Panc1 (cell line): ENCODE measurements around the gene PSMB8. TPM values are rescaled to one million over a fixed set of nuclear protein-coding genes. Genes with fewer than 3 reads are reported as not detected.

Experiments used
- ATAC-seq: fragments of 200-7000 bp; cut with Tn5 transposase; 2 replicates; pipeline ENCODE4 v1.9.1; 2020; ENCODE audit warnings: mild to moderate bottlenecking, moderate library complexity
- BruUV-seq: library from RNA; stranded (reverse); fragments of 400-500 nt; replicated peaks from 2 replicates; lab custom pipeline; 2021; lab: Mats Ljungman, UMichigan
- CTCF ChIA-PET: fragments of 300-600 bp; sonication (Branson Sonifier 250); formaldehyde crosslinking; loops from one replicate; lab custom pipeline; 2022; ENCODE audit warnings: antibody characterized with exemption; lab: Charles Lee
- POLR2A ChIA-PET: fragments of 300-600 bp; sonication (Branson Sonifier 250); formaldehyde crosslinking; loops from one replicate; lab custom pipeline; 2022; ENCODE audit warnings: antibody characterized with exemption; lab: Charles Lee
- DNase-seq: peaks from one replicate; pipeline ENCODE4 v3.0.0-alpha.2; 2010; ENCODE audit warnings: low read depth, low spot score
- H3K27ac ChIP-seq: 2 replicates; pipeline ENCODE4 v1.5.1; 2011; ENCODE audit warnings: mild to moderate bottlenecking, low read length, inconsistent platforms
- H3K27me3 ChIP-seq: fragments of 200-500 bp; sonication (Bioruptor generic); 2 replicates; pipeline ENCODE4 v1.6.0; 2014; ENCODE audit warnings: low read length, inconsistent platforms; ENCODE audit not compliant: control insufficient read depth, insufficient read depth
- H3K36me3 ChIP-seq: fragments of 200-500 bp; sonication (Bioruptor generic); 2 replicates; pipeline ENCODE4 v1.5.1; 2014; ENCODE audit warnings: inconsistent platforms, mild to moderate bottlenecking, low read length, moderate library complexity; ENCODE audit not compliant: control insufficient read depth, insufficient read depth
- H3K4me1 ChIP-seq: 2 replicates; pipeline ENCODE4 v1.5.1; 2011; ENCODE audit warnings: inconsistent platforms, mild to moderate bottlenecking, low read length, moderate library complexity; ENCODE audit not compliant: control insufficient read depth, insufficient read depth
- H3K4me3 ChIP-seq, 2 experiments: 2 replicates each; pipeline ENCODE4 v1.5.1; 2011 to 2012; ENCODE audit warnings: low read depth in 2 of 2, low read length in 2 of 2, mild to moderate bottlenecking in 2 of 2, inconsistent platforms in 1 of 2, moderate library complexity in 1 of 2
- H3K9me3 ChIP-seq: fragments of 200-500 bp; sonication (Bioruptor generic); 2 replicates; pipeline ENCODE4 v1.5.1; 2014; ENCODE audit warnings: low read depth, mild to moderate bottlenecking, inconsistent platforms, low read length, moderate library complexity; ENCODE audit not compliant: control insufficient read depth, insufficient read depth
- CTCF ChIP-seq: fragments of 450-650 bp; IDR thresholded peaks from 2 replicates; pipeline ENCODE4 v1.5.1; 2017; ENCODE audit warnings: mild to moderate bottlenecking
- POLR2AphosphoS5 ChIP-seq: IDR thresholded peaks from 2 replicates; pipeline ENCODE4 v1.6.1; 2012; ENCODE audit warnings: mild to moderate bottlenecking, low read depth, low read length, moderate library complexity
- REST ChIP-seq, 2 experiments: IDR thresholded peaks; 2 replicates each; pipeline ENCODE4 v1.6.1; 2011 to 2012; ENCODE audit warnings: low read depth in 2 of 2, control low read depth in 1 of 2, low read length in 1 of 2, mild to moderate bottlenecking in 1 of 2, moderate library complexity in 1 of 2; ENCODE audit not compliant: insufficient read depth in 1 of 2
- SIN3A ChIP-seq: IDR thresholded peaks from 2 replicates; pipeline ENCODE4 v1.6.1; 2012; ENCODE audit warnings: low read depth, mild to moderate bottlenecking, low read length, moderate library complexity, borderline replicate concordance; ENCODE audit not compliant: insufficient read depth
- TCF7L2 ChIP-seq: IDR thresholded peaks from 2 replicates; pipeline ENCODE4 v1.6.1; 2011; ENCODE audit warnings: mild to moderate bottlenecking, low read depth, low read length, inconsistent platforms
- in situ Hi-C: cut with HindIII; loops from 2 replicates; pipeline ENCODE4 v1.10.0; 2016; ENCODE audit warnings: low sequenced_read_pairs, low pct_unique_long_range_greater_than_20kb
- intact Hi-C: fragments of 100-400 bp; cut with micrococcal nuclease; formaldehyde crosslinking; loops from one replicate; pipeline ENCODE4 v1.10.0; 2022; ENCODE audit not compliant: unreplicated experiment
- total RNA-seq: library from RNA; stranded (reverse); gene quantifications from one replicate; pipeline ENCODE4 v1.2.1, GENCODE V29; 2021; ENCODE audit not compliant: unreplicated experiment

Gene PSMB8
- total RNA-seq, 1 experiment from 2014 or later = 43.8 TPM

- intact Hi-C loops = no loop called here
- no peaks in the 10 kb centered on the region for H3K9me3 ChIP-seq
- ATAC-seq (no peak), DNase-seq (no peak)
- in situ Hi-C loops = no loop called here
- no peak overlapping the region for H3K4me3 ChIP-seq
- H3K36me3 ChIP-seq = no peaks in the 10 kb centered on the region
- ChIA-PET POLR2A (no interaction called here), CTCF (interaction anchor here (0.6 kb wide), 1 partner anchor 65 kb away, joined by 3 read pairs; no protein-coding TSS in a partner anchor)
- BruUV-seq = no TSS peak
- H3K4me1 ChIP-seq = no peaks in the 10 kb centered on the region
- TF ChIP-seq REST (IDR thresholded peaks at IDR 0.05; ENCODE audit: insufficient read depth in 1 of 2, low read depth in 2 of 2, low read length in 1 of 2) = no peak
- TF ChIP-seq CTCF = no peak
- TF ChIP-seq TCF7L2 = no peak
- no peak for TF ChIP-seq SIN3A
- TF ChIP-seq POLR2AphosphoS5 = no peak
- no peak overlapping the region for H3K27ac ChIP-seq
- peaks cover 22% of the 10 kb centered on the region for H3K27me3 ChIP-seq
These were observed 40.4 kb downstream of the PSMB8 start for GRCh38 chr6:32803416-32803815.

- Histone ChIP-seq H3K4me3 (no peak overlapping the region), H3K27me3 (peaks cover 23% of the 10 kb centered on the region), H3K36me3 (no peaks in the 10 kb centered on the region), H3K4me1 (peaks cover 3% of the 10 kb centered on the region), H3K27ac (no peak overlapping the region), H3K9me3 (no peaks in the 10 kb centered on the region)
- BruUV-seq = no TSS peak
- no peak for TF ChIP-seq POLR2AphosphoS5
- no peak for TF ChIP-seq REST (IDR thresholded peaks at IDR 0.05; ENCODE audit: insufficient read depth in 1 of 2, low read depth in 2 of 2, low read length in 1 of 2)
- no peak for TF ChIP-seq TCF7L2
- no peak for TF ChIP-seq CTCF
- TF ChIP-seq SIN3A = no peak
- ATAC-seq = no peak
- DNase-seq = no peak
- intact Hi-C loops (loop anchor here (5.0 kb wide), 2 partner anchors 367 to 382 kb away; no protein-coding TSS in a partner anchor), in situ Hi-C loops (no loop called here)
- ChIA-PET CTCF (no interaction called here), POLR2A (no interaction called here)
These were observed 44.1 kb downstream of the PSMB8 start for GRCh38 chr6:32799740-32800139.
